K562 (cell line): Measurements from ENCODE around the gene IRX5. TPM values are rescaled to one million over a fixed set of nuclear protein-coding genes. Genes with fewer than 3 reads are reported as not detected.
A peak's percentile ranks its signal among the peaks of the same experiment; 100 is the strongest.

Source experiments
- CCNT2 ChIP-seq: IDR thresholded peaks from 2 replicates; pipeline ENCODE4 v1.6.1; 2011; ENCODE audit warnings: borderline replicate concordance, low read depth, mild to moderate bottlenecking, moderate library complexity, mixed read lengths, low read length; ENCODE audit not compliant: insufficient read length; ENCODE audit errors: extremely low read depth
- FOXP1 ChIP-seq: sonication (generic); formaldehyde crosslinking; IDR thresholded peaks from 2 replicates; pipeline ENCODE4 v1.8.0; 2022; ENCODE audit warnings: mild to moderate bottlenecking, missing genetic modification reagents
- HDAC6 ChIP-seq: IDR thresholded peaks from 2 replicates; pipeline ENCODE4 v1.6.1; 2012; ENCODE audit warnings: low read depth, mild to moderate bottlenecking, control low read depth, inconsistent platforms, low read length, moderate library complexity
- POLR2B ChIP-seq: fragments of 450-650 bp; IDR thresholded peaks from 2 replicates; pipeline ENCODE4 v1.6.1; 2018; ENCODE audit warnings: low read depth; ENCODE audit not compliant: partially characterized antibody
- ZFX ChIP-seq: sonication (generic); formaldehyde crosslinking; IDR thresholded peaks from 2 replicates; pipeline ENCODE4 v1.8.0; 2022; ENCODE audit warnings: mild to moderate bottlenecking, missing genetic modification reagents, moderate library complexity
- ZNF165 ChIP-seq: fragments of 250-450 bp; sonication (Bioruptor Pico); IDR thresholded peaks from 2 replicates; pipeline ENCODE4 v1.4.0; 2020; ENCODE audit warnings: borderline replicate concordance
- polyA plus RNA-seq, 8 experiments: library from polyadenylated mRNA; depleted of rRNA in 4 of 8; stranded (reverse) in 5 of 8; unstranded in 3 of 8; fragments of >200 nt; fragmentation: Nextera tagmentation in 2 of 8; fragmentation: Illumina TruSeq in 1 of 8; extraction: Ambion mirVana in 2 of 8; extraction: Trizol in 1 of 8; gene quantifications; 2 replicates each; pipeline versions ENCODE4 v1.2.1 to v1.2.3, GENCODE V29; 2011 to 2014; ENCODE audit warnings: inconsistent platforms in 1 of 8, missing spikeins in 1 of 8
- total RNA-seq, 7 experiments: library from RNA; depleted of rRNA in 6 of 7; stranded (reverse); fragments of >200 nt in 6 of 7; fragmentation: Illumina TruSeq in 2 of 7; extraction: Trizol in 2 of 7; gene quantifications; 2 replicates each; pipeline versions ENCODE4 v1.2.1 to v1.2.3, GENCODE V29; 2011 to 2021; ENCODE audit warnings: low replicate concordance in 1 of 7
- TF ChIP-seq, protein P1 (sequence below): fragments of 450-650 bp; IDR thresholded peaks from 2 replicates; pipeline ENCODE4 v1.6.1; 2016; ENCODE audit warnings: mild to moderate bottlenecking, moderate library complexity
- TF ChIP-seq, protein P2 (sequence below): IDR thresholded peaks from 2 replicates; pipeline ENCODE4 v1.6.1; 2014; ENCODE audit warnings: antibody characterized with exemption
- TF ChIP-seq, protein P3 (sequence below): fragments of 450-650 bp; IDR thresholded peaks from 2 replicates; pipeline ENCODE4 v1.6.1; 2017; ENCODE audit warnings: antibody characterized with exemption, mild to moderate bottlenecking

The IRX5 gene
- total and polyA plus RNA-seq, 9 of the 15 experiments (the other 6 are each of a cell fraction or from before 2014, with no cell fraction given) = 0.20 to 4.2 (median 0.94) TPM

DNA sequence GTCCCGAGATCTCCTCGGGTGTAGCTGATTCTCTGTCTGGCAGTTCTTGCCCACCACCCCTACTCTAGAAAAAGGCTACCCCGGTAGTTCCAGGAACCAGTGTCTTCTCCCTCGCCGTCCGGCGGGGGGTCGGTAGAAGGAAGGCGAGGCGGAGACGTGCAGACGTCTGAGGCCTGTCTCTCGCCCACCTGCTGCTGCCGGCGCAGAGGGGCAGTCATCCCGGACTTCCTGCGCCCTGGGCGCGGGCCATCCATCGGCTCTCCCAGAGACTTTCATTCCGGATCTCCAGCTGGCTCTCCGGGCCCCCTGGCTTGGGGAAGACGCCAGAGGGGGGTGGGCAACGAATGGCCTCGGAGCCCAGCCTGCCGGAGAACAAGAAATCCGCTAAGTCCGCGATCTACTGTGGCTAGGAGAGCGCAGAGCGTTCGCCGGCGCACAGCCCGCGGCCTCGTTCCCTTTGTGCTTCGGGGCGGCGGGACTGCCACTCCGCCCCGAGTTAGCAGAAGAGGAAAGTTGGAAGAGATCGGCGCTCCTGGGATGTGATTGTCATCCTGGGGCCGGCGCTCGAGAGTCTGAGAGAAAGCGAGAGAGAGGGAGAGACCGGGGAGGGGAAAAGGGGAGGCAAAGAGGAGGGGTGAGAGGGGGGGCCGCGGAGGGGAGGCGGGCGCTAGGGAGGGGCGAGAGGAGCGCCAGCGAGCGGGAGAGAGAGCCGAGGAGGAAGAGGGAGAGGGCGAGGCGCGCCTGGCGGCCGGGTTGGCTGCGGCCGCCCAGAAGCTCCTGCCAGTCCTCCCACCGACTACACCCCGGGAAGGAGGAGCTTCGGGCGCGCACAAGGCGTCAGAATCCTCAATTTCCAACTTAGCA is at the start of gene IRX5 (continued):
- TF ChIP-seq, protein P1, sequence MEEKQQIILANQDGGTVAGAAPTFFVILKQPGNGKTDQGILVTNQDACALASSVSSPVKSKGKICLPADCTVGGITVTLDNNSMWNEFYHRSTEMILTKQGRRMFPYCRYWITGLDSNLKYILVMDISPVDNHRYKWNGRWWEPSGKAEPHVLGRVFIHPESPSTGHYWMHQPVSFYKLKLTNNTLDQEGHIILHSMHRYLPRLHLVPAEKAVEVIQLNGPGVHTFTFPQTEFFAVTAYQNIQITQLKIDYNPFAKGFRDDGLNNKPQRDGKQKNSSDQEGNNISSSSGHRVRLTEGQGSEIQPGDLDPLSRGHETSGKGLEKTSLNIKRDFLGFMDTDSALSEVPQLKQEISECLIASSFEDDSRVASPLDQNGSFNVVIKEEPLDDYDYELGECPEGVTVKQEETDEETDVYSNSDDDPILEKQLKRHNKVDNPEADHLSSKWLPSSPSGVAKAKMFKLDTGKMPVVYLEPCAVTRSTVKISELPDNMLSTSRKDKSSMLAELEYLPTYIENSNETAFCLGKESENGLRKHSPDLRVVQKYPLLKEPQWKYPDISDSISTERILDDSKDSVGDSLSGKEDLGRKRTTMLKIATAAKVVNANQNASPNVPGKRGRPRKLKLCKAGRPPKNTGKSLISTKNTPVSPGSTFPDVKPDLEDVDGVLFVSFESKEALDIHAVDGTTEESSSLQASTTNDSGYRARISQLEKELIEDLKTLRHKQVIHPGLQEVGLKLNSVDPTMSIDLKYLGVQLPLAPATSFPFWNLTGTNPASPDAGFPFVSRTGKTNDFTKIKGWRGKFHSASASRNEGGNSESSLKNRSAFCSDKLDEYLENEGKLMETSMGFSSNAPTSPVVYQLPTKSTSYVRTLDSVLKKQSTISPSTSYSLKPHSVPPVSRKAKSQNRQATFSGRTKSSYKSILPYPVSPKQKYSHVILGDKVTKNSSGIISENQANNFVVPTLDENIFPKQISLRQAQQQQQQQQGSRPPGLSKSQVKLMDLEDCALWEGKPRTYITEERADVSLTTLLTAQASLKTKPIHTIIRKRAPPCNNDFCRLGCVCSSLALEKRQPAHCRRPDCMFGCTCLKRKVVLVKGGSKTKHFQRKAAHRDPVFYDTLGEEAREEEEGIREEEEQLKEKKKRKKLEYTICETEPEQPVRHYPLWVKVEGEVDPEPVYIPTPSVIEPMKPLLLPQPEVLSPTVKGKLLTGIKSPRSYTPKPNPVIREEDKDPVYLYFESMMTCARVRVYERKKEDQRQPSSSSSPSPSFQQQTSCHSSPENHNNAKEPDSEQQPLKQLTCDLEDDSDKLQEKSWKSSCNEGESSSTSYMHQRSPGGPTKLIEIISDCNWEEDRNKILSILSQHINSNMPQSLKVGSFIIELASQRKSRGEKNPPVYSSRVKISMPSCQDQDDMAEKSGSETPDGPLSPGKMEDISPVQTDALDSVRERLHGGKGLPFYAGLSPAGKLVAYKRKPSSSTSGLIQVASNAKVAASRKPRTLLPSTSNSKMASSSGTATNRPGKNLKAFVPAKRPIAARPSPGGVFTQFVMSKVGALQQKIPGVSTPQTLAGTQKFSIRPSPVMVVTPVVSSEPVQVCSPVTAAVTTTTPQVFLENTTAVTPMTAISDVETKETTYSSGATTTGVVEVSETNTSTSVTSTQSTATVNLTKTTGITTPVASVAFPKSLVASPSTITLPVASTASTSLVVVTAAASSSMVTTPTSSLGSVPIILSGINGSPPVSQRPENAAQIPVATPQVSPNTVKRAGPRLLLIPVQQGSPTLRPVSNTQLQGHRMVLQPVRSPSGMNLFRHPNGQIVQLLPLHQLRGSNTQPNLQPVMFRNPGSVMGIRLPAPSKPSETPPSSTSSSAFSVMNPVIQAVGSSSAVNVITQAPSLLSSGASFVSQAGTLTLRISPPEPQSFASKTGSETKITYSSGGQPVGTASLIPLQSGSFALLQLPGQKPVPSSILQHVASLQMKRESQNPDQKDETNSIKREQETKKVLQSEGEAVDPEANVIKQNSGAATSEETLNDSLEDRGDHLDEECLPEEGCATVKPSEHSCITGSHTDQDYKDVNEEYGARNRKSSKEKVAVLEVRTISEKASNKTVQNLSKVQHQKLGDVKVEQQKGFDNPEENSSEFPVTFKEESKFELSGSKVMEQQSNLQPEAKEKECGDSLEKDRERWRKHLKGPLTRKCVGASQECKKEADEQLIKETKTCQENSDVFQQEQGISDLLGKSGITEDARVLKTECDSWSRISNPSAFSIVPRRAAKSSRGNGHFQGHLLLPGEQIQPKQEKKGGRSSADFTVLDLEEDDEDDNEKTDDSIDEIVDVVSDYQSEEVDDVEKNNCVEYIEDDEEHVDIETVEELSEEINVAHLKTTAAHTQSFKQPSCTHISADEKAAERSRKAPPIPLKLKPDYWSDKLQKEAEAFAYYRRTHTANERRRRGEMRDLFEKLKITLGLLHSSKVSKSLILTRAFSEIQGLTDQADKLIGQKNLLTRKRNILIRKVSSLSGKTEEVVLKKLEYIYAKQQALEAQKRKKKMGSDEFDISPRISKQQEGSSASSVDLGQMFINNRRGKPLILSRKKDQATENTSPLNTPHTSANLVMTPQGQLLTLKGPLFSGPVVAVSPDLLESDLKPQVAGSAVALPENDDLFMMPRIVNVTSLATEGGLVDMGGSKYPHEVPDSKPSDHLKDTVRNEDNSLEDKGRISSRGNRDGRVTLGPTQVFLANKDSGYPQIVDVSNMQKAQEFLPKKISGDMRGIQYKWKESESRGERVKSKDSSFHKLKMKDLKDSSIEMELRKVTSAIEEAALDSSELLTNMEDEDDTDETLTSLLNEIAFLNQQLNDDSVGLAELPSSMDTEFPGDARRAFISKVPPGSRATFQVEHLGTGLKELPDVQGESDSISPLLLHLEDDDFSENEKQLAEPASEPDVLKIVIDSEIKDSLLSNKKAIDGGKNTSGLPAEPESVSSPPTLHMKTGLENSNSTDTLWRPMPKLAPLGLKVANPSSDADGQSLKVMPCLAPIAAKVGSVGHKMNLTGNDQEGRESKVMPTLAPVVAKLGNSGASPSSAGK = peak; percentile 42; the same call in 1 of the 2 replicates
- 0 out of 2 replicates have a peak, but pooled peaks have one; percentile 39 for TF ChIP-seq HDAC6
- peak; percentile 48 for TF ChIP-seq POLR2B
- TF ChIP-seq CCNT2 = peak; percentile 10
- TF ChIP-seq ZFX (CRISPR knock-in tag) = peak; percentile 37
- TF ChIP-seq, protein P2, sequence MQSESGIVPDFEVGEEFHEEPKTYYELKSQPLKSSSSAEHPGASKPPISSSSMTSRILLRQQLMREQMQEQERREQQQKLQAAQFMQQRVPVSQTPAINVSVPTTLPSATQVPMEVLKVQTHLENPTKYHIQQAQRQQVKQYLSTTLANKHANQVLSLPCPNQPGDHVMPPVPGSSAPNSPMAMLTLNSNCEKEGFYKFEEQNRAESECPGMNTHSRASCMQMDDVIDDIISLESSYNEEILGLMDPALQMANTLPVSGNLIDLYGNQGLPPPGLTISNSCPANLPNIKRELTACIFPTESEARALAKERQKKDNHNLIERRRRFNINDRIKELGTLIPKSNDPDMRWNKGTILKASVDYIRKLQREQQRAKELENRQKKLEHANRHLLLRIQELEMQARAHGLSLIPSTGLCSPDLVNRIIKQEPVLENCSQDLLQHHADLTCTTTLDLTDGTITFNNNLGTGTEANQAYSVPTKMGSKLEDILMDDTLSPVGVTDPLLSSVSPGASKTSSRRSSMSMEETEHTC = no peak
- TF ChIP-seq ZNF165 (CRISPR knock-in tag) = no peak
- no peak for TF ChIP-seq FOXP1 (CRISPR knock-in tag)
- TF ChIP-seq, protein P3, sequence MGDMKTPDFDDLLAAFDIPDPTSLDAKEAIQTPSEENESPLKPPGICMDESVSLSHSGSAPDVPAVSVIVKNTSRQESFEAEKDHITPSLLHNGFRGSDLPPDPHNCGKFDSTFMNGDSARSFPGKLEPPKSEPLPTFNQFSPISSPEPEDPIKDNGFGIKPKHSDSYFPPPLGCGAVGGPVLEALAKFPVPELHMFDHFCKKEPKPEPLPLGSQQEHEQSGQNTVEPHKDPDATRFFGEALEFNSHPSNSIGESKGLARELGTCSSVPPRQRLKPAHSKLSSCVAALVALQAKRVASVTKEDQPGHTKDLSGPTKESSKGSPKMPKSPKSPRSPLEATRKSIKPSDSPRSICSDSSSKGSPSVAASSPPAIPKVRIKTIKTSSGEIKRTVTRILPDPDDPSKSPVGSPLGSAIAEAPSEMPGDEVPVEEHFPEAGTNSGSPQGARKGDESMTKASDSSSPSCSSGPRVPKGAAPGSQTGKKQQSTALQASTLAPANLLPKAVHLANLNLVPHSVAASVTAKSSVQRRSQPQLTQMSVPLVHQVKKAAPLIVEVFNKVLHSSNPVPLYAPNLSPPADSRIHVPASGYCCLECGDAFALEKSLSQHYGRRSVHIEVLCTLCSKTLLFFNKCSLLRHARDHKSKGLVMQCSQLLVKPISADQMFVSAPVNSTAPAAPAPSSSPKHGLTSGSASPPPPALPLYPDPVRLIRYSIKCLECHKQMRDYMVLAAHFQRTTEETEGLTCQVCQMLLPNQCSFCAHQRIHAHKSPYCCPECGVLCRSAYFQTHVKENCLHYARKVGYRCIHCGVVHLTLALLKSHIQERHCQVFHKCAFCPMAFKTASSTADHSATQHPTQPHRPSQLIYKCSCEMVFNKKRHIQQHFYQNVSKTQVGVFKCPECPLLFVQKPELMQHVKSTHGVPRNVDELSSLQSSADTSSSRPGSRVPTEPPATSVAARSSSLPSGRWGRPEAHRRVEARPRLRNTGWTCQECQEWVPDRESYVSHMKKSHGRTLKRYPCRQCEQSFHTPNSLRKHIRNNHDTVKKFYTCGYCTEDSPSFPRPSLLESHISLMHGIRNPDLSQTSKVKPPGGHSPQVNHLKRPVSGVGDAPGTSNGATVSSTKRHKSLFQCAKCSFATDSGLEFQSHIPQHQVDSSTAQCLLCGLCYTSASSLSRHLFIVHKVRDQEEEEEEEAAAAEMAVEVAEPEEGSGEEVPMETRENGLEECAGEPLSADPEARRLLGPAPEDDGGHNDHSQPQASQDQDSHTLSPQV = no peak
